GM12872 (cell line): ENCODE results near the gene ACOX3.

ENCODE experiments used
- CTCF ChIP-seq: IDR thresholded peaks from 3 replicates; pipeline ENCODE4 v1.5.1; 2011; ENCODE audit warnings: low read depth, mild to moderate bottlenecking, low read length, moderate library complexity; ENCODE audit not compliant: insufficient read depth

ACOX3 gene

GRCh38 chr4:8477095-8477635, 36.6 kb upstream of the ACOX3 start:
- TF ChIP-seq CTCF = no peak

GRCh38 chr4:8475751-8476575, 35.4 kb upstream of the ACOX3 start:
- TF ChIP-seq CTCF = no peak

- TF ChIP-seq CTCF = no peak
These were observed 34.3 kb upstream of the ACOX3 start for GRCh38 chr4:8474856-8475255.

- no peak for TF ChIP-seq CTCF
These were observed 33.5 kb upstream of the ACOX3 start for GRCh38 chr4:8473920-8474590.

- TF ChIP-seq CTCF = no peak
These were observed 32.8 kb upstream of the ACOX3 start for GRCh38 chr4:8473198-8473919.

- TF ChIP-seq CTCF = no peak
These were observed 32.2 kb upstream of the ACOX3 start for GRCh38 chr4:8472689-8473197.

- no peak for TF ChIP-seq CTCF
These were observed 31.7 kb upstream of the ACOX3 start for GRCh38 chr4:8472158-8472688.
